A673 (cell line): ENCODE data around the gene HLA-F.

Experiments used
- CTCF ChIP-seq: fragments of 300-800, 200-600 bp; sonication (generic); conservative IDR thresholded peaks from 2 replicates; pipeline ENCODE4 v1.5.1; 2017; ENCODE audit warnings: low read depth, mild to moderate bottlenecking, antibody characterized with exemption, low read length, moderate library complexity, mixed read lengths
- EZH2 ChIP-seq: fragments of 200-600 bp; sonication (generic); IDR thresholded peaks from 2 replicates; pipeline ENCODE4 v1.6.1; 2017; ENCODE audit warnings: borderline replicate concordance, low read depth, mild to moderate bottlenecking, mixed read lengths, antibody characterized with exemption, low read length; ENCODE audit not compliant: poor library complexity, severe bottlenecking

GRCh38 chr6:29757701-29758293, 34.6 kb downstream of the HLA-F start:
- TF ChIP-seq CTCF = no peak
- TF ChIP-seq EZH2 = no peak
